Measurements from ENCODE around the gene ANO7.

The ANO7 gene

DNA sequence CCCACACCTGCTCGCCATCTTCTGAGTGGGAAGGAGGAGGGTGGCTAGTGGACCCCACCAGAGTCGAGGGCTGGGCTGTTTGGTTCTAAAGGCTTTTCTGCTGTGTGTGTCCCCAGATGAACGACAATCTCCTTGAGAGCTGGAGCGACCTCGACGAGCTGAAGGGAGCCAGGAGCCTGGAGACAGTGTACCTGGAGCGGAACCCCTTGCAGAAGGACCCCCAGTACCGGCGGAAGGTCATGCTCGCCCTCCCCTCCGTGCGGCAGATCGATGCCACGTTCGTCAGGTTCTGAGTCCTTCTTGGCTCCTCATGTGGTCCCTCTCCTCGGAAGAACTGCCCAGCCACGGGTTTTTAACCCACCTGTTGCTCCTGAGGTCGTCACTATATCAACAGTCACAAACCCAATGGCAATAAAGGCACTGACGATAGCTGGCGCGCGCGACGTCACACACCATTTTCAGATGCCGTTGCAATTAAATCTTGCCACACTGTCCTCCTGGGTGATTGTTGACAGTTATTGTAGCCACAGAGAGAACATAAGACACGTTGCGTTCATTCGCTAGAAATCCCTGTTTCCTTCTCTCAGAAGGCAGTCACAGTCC lies 5.8 kb upstream of the ANO7 start:
- Histone ChIP-seq H3K36me3 (ENCODE audit: insufficient read depth, low read length) (peaks cover 26% of the 10 kb centered on the region), H3F3A (ENCODE audit: insufficient read depth, low read length) (no peaks in the 10 kb centered on the region), H4K20me1 (ENCODE audit: insufficient read depth, low read length) (no peaks in the 10 kb centered on the region), H3K4me2 (ENCODE audit: low read length) (no peak overlapping the region), H3K9me3 (ENCODE audit: low read length) (no peaks in the 10 kb centered on the region), H3K9ac (ENCODE audit: low read length) (no peak overlapping the region), H3K27me3 (ENCODE audit: insufficient read depth, low read length) (no peaks in the 10 kb centered on the region), H3K27ac (ENCODE audit: low read depth, low read length, poor library complexity, severe bottlenecking) (no peak overlapping the region), H3K4me3 (ENCODE audit: low read depth, low read length, poor library complexity, severe bottlenecking) (no peak overlapping the region), H3K79me2 (ENCODE audit: insufficient read depth, low read length) (no peaks in the 10 kb centered on the region), H3K4me1 (ENCODE audit: insufficient read depth, low read length, severe bottlenecking) (no peaks in the 10 kb centered on the region), H2AFZ (ENCODE audit: low read length) (no peak overlapping the region), H3K9me2 (ENCODE audit: low read depth, low read length) (no peaks in the 10 kb centered on the region)
- TF ChIP-seq, protein P1, sequence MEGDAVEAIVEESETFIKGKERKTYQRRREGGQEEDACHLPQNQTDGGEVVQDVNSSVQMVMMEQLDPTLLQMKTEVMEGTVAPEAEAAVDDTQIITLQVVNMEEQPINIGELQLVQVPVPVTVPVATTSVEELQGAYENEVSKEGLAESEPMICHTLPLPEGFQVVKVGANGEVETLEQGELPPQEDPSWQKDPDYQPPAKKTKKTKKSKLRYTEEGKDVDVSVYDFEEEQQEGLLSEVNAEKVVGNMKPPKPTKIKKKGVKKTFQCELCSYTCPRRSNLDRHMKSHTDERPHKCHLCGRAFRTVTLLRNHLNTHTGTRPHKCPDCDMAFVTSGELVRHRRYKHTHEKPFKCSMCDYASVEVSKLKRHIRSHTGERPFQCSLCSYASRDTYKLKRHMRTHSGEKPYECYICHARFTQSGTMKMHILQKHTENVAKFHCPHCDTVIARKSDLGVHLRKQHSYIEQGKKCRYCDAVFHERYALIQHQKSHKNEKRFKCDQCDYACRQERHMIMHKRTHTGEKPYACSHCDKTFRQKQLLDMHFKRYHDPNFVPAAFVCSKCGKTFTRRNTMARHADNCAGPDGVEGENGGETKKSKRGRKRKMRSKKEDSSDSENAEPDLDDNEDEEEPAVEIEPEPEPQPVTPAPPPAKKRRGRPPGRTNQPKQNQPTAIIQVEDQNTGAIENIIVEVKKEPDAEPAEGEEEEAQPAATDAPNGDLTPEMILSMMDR (IDR thresholded peaks at IDR 0.05; ENCODE audit: low read length) = no peak
- no peak for TF ChIP-seq EZH2 (IDR thresholded peaks at IDR 0.05; ENCODE audit: borderline replicate concordance, low read length)

DNA sequence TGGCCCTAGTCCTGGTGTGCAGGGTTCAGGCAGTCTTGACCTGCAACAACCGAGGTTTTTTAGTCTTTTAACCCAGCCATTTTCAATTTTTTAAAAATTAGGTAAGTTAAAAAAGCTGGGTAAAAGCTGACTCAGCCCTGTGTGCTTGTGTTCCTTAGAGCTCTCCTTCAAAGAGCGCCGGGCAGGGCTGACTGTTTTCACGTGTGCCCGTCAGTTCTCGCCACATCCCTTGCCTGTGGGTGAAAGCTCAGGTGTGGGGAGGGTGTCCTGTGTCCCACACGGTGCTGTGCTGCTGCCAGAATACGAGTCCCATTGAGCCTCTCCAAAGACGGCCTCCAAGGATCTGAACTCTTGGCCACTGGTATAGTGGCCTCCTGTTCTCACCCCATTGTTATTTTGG lies 5.3 kb upstream of the ANO7 start:
- peaks cover 5% of the 10 kb centered on the region for H3K4me1 ChIP-seq (ENCODE audit: insufficient read depth, low read length, severe bottlenecking)
- H3K9ac ChIP-seq (ENCODE audit: low read length) = no peak overlapping the region
- no peaks in the 10 kb centered on the region for H3F3A ChIP-seq (ENCODE audit: insufficient read depth, low read length)
- H3K4me3 ChIP-seq (ENCODE audit: low read depth, low read length, poor library complexity, severe bottlenecking) = no peak overlapping the region
- no peaks in the 10 kb centered on the region for H3K79me2 ChIP-seq (ENCODE audit: insufficient read depth, low read length)
- H3K9me2 ChIP-seq (ENCODE audit: low read depth, low read length) = no peaks in the 10 kb centered on the region
- H3K36me3 ChIP-seq (ENCODE audit: insufficient read depth, low read length) = peaks cover 26% of the 10 kb centered on the region
- no peak overlapping the region for H3K27ac ChIP-seq (ENCODE audit: low read depth, low read length, poor library complexity, severe bottlenecking)
- no peaks in the 10 kb centered on the region for H3K9me3 ChIP-seq (ENCODE audit: low read length)
- no peaks in the 10 kb centered on the region for H3K27me3 ChIP-seq (ENCODE audit: insufficient read depth, low read length)
- H4K20me1 ChIP-seq (ENCODE audit: insufficient read depth, low read length) = no peaks in the 10 kb centered on the region
- TF ChIP-seq, protein P1 (IDR thresholded peaks at IDR 0.05; ENCODE audit: low read length) = no peak
- no peak for TF ChIP-seq EZH2 (IDR thresholded peaks at IDR 0.05; ENCODE audit: borderline replicate concordance, low read length)
- no peak overlapping the region for H3K4me2 ChIP-seq (ENCODE audit: low read length)
- H2AFZ ChIP-seq (ENCODE audit: low read length) = no peak overlapping the region

DNA sequence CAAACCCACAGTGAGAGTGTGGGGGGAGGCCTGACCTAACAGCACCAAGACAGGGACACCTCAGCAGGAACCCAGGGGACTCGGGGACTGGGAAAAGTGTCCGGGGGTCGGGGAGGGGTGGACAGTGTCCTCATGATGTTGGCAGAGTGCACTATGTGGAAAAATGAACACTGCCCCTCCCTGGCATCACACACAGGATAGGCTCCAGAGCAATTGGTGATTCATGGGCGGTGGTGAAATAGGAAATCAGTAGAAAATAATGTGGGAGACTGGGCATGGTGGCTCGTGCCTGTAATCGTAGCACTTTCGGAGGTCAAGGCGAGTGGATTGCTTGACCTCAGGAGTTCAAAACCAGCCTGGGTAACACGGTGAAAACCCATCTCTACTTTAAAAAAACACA lies 3.6 kb upstream of the ANO7 start:
- Histone ChIP-seq H3K9me3 (ENCODE audit: low read length) (no peaks in the 10 kb centered on the region), H3K27ac (ENCODE audit: low read depth, low read length, poor library complexity, severe bottlenecking) (no peak overlapping the region), H4K20me1 (ENCODE audit: insufficient read depth, low read length) (no peaks in the 10 kb centered on the region), H3K27me3 (ENCODE audit: insufficient read depth, low read length) (peaks cover 5% of the 10 kb centered on the region; the same call in 1 of the 2 replicates), H2AFZ (ENCODE audit: low read length) (no peak overlapping the region), H3K9ac (ENCODE audit: low read length) (no peak overlapping the region), H3K36me3 (ENCODE audit: insufficient read depth, low read length) (peaks cover 13% of the 10 kb centered on the region), H3K4me3 (ENCODE audit: low read depth, low read length, poor library complexity, severe bottlenecking) (no peak overlapping the region), H3K4me2 (ENCODE audit: low read length) (no peak overlapping the region), H3F3A (ENCODE audit: insufficient read depth, low read length) (no peaks in the 10 kb centered on the region), H3K79me2 (ENCODE audit: insufficient read depth, low read length) (no peaks in the 10 kb centered on the region), H3K4me1 (ENCODE audit: insufficient read depth, low read length, severe bottlenecking) (peaks cover 10% of the 10 kb centered on the region), H3K9me2 (ENCODE audit: low read depth, low read length) (no peaks in the 10 kb centered on the region)
- no peak for TF ChIP-seq EZH2 (IDR thresholded peaks at IDR 0.05; ENCODE audit: borderline replicate concordance, low read length)
- TF ChIP-seq, protein P1 (IDR thresholded peaks at IDR 0.05; ENCODE audit: low read length) = no peak
